Measurements from ENCODE around the gene LAIR2. TPM values are rescaled to one million over a fixed set of nuclear protein-coding genes. Genes with fewer than 3 reads are reported as not detected.
"Not testable (repeated sequence)": the region's sequence is repeated elsewhere in the genome, so short reads cannot be mapped to it uniquely, and the experiment has no call there.

Gene LAIR2
- total and polyA plus RNA-seq, 12 donors = 0.91 to 1.4 TPM; not detected in 10

- Histone ChIP-seq H3K4me3 (no peak overlapping the region), H3K36me3 (replicated peaks in 1 of 2) (no peaks in the 10 kb centered on the region), H3K9me3 (replicated peaks in 1 of 3) (no peaks in the 10 kb centered on the region), H3K4me1 (replicated peaks in 1 of 2) (no peaks in the 10 kb centered on the region), H3K27ac (no peak overlapping the region), H3K27me3 (peaks cover 5% of the 10 kb centered on the region)
- WGBS, 4 donors = 58 to 82% (median 67%) methylated on average over 10 of the region's 10 CpGs
- no peak for TF ChIP-seq CTCF (IDR thresholded peaks at IDR 0.05)
- no peak for TF ChIP-seq POLR2A (IDR thresholded peaks at IDR 0.05)
- intact Hi-C loops (cut with DNase I) = no loop called here
- no peak for DNase-seq
These were observed 3.4 kb downstream of the LAIR2 start for GRCh38 chr19:54506079-54506478.

GRCh38 chr19:54507038-54507717 is 4.5 kb downstream of the LAIR2 start:
- not testable (repeated sequence) for DNase-seq

GRCh38 chr19:54507824-54508223 is 5.2 kb downstream of the LAIR2 start:
- no peak for DNase-seq
- TF ChIP-seq POLR2A (IDR thresholded peaks at IDR 0.05) (no peak), CTCF (IDR thresholded peaks at IDR 0.05) (no peak)
- H3K4me1 ChIP-seq (replicated peaks in 1 of 2) = no peaks in the 10 kb centered on the region
- intact Hi-C loops (cut with DNase I) = no loop called here
- H3K36me3 ChIP-seq (replicated peaks in 1 of 2) = no peaks in the 10 kb centered on the region
- WGBS, 4 donors = 49 to 62% (median 54%) methylated on average over 12 of the region's 12 CpGs
- no peak overlapping the region for H3K4me3 ChIP-seq
- H3K9me3 ChIP-seq (replicated peaks in 1 of 3) = no peaks in the 10 kb centered on the region
- peaks cover 5% of the 10 kb centered on the region for H3K27me3 ChIP-seq
- H3K27ac ChIP-seq = no peak overlapping the region

More at GRCh38 chr19:54507038-54507717, 4.5 kb downstream of the LAIR2 start:
- H3K36me3 ChIP-seq (replicated peaks in 1 of 2); H3K9me3 ChIP-seq (replicated peaks in 1 of 3); H3K27ac ChIP-seq; H3K27me3 ChIP-seq; H3K4me1 ChIP-seq (replicated peaks in 1 of 2); intact Hi-C loops (cut with DNase I); H3K4me3 ChIP-seq: not testable (repeated sequence)
- 42 to 72% (median 49%) methylated on average over 5 to 11 of the region's 15 CpGs; no CpG with 5 or more reads in 1 of the 4 donors for WGBS, 4 donors

- intact Hi-C loops (cut with DNase I); H3K36me3 ChIP-seq (replicated peaks in 1 of 2); DNase-seq; H3K27me3 ChIP-seq; H3K9me3 ChIP-seq (replicated peaks in 1 of 3); H3K27ac ChIP-seq; H3K4me1 ChIP-seq (replicated peaks in 1 of 2); H3K4me3 ChIP-seq: not testable (repeated sequence)
- 58 to 79% (median 78%) methylated on average over 2 of the region's 3 CpGs; no CpG with 5 or more reads in 1 of the 4 donors for WGBS, 4 donors
These were observed 5.9 kb downstream of the LAIR2 start for GRCh38 chr19:54508487-54508886.

- H3K4me1 ChIP-seq (replicated peaks in 1 of 2); H3K36me3 ChIP-seq (replicated peaks in 1 of 2); H3K4me3 ChIP-seq; H3K27ac ChIP-seq; H3K27me3 ChIP-seq; DNase-seq; intact Hi-C loops (cut with DNase I); H3K9me3 ChIP-seq (replicated peaks in 1 of 3): not testable (repeated sequence)
- WGBS, 4 donors = 61 to 70% (median 66%) methylated on average over 6 to 9 of the region's 21 CpGs; no CpG with 5 or more reads in 1 of the 4 donors
These were observed 6.7 kb downstream of the LAIR2 start for GRCh38 chr19:54509200-54509940.
